ENCODE results near the gene U2AF2.

Gene U2AF2

DNA sequence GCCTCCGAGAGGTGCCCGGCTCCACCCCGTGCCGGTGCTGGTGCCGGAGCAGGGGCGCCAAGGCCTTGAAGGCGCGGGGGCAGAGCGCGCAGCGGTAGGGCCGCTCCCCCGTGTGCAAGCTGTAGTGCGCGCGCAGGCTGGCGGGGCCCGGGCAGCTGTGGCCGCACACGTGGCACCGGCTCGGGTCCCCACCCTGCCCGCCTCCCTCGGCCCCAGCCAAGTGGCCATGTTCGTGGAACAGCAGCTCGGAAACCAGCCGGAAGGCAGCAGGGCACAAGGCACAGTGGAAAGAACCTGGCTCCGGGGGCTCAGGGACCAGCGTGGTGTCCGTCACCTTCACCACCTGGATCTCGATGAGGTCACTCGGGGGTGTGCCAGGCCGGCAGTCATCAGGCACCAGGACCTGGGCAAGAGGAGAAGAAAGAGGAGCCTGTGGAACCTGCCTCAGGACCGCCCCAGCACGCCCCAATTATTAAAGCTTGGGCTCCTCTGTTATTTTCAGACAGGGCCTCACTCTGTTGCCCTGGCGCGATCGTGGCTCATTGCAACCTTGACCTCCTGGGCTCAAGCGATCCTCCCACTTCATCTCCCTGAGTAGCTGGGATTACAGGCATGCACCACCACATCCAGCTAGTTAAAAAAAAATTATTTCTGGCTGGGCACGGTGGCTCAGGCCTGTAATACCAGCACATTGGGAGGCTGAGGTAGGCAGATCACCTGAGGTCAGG is 32.4 kb upstream of the U2AF2 start:
- no peak for DNase-seq

DNA sequence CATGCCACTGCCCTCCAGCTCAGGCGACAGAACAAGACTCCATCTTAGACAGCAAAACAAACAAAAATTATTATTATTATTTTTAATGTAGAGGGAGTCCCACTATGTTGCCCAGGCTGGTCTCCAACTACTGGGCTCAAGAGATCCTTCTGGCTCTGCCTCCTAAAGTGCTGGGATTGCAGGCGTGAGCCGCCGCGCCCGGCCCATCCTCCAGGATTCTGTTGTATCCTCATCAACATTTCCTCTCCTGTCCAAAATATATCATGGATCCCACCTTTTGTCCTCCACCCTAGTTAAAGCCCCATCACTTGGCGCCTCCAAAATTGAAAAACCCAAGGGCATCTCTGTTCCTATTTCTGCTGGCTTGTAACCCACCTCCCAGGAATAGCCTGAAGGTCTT is 31.7 kb upstream of the U2AF2 start:
- no peak for DNase-seq

DNA sequence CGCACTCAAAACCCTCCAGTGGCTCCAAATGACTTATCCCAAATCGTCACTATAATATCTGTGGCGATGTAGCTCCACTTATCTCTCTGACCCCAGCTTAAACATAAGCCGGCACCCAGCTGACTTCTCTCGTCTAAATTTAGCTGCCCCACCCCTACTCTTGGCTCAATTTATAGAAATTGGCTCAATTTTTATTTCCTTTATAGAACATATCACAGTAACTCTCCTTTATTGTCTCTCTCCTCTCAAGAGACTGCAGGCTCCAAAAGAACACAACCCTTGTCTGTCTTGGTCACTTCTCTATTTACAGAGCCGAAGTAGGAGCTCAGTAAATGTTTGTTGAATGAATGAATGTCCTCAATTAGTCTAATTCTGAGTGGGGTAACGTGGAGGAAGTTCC is 31.3 kb upstream of the U2AF2 start:
- DNase-seq, result no peak

DNA sequence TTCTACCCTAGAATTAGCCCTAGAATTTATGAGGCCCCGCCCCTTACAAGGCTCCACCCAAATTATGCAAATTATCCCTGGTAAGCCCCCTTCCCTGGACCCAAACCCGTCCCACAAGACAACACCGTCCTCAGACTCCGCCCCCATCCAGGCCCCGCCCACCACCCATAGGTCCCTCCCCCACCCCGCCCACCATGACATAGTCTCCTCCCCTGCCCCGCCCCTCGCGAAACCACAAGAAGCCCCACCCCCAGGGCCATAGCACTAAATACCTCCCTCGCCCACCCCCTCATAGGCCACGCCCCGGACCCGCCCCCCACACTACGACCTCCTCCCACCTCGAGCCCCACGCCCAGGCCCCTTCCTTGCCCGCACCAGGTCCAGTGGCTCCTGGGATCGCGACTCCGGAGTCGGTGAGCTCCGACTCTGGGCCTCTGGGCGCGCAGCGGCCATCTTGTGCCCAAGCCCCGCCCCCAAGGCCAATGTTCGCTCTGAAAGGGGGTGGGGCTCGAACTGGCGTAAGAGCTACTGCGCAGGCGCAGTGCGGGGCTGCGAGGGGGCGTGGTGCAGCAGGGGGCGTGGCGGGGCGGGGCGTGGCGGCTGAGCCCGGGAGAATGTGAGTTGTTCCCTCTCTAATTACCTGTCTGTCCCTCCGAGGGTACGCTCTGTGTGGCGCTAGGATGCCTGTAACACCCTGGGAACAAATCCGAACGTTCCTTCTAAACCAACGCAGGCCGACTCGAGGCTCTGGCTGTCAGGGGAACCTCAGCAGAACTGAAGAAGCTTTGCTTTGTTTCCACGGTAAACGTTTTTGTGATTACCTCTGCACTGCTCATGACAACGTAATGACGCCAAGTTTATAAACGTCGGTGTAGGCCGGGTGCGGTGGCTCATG is 30.5 kb upstream of the U2AF2 start, which contains the start of gene ZNF784:
TSS of gene ZNF784 (minus strand) at position 458 of the 895 bp plus-strand sequence. CDS start at position 453, 5 bp downstream.
- DNase-seq, result peak; percentile 91

DNA sequence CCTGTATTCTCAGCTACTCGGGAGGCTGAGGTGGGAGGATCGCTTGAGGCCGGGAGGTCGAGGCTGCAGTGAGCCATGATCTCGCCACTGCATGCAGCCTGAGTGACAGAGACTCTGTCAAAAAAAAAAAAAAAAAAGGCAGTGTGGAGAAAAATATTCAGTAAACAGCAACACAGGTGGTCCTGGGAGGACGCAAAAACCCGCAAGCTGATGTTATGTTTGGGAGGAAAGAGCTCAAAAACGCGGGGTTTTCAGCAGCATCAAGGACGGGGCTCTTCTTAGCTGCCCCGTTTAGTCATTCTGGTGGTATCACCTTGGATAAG is 29.9 kb upstream of the U2AF2 start:
- no peak for DNase-seq

DNA sequence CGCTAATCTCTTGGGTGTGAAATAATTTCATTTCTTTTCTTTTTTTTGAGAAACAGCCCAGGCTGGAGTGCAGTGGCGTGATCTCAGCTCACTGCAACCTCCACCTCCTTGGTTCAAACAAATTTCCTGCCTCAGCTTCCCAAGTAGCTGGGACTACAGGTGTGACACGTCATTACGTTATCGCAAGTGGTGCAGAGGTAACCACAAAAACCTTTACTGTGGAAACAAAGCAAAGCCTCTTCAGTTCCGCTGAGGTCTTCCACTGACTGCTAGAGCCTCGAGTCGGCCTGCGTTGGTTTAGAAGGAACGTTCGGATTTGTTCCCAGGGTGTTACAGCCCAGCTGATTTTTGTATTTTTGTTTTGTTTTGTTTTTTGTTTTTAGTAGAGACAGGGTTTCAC is 28.5 kb upstream of the U2AF2 start:
- no peak for DNase-seq

DNA sequence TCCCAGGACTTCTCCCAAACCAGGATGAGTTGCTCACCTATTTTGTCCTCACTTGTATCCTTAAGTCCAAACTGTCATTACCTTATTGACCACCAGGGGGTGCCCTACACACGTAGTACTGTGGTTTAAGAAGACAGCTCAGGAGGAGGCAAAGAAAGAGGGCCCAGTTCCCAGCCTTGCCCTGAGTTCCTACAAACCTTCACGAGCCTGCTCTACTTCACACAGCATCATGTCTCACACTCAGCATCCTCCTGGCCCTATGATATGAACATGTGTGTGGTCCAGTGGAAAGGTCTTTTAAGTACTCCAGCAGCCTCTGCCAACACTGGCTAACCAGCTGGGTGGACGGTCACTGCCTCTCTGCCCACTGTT is 22.4 kb upstream of the U2AF2 start:
- peak; percentile 90 for DNase-seq

DNA sequence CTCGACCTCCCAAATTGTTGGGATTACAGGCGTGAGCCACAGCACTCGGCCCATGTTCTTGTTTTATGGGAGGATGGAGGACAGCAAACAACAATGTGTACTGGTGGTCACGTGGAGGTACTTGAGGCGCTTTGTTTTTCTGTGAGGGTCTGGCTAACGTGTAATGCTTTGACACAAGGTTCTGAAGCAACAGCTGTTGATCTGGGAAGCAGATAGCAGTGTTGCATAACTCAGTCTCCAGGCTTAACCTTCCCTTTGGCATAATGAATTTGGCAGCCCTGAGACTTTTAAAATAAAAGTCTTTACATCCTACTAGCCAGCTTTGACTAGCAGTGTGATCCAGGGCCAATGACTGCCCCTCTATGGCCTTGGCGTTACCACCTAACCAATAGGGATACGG is 21.0 kb upstream of the U2AF2 start:
- no peak for DNase-seq

DNA sequence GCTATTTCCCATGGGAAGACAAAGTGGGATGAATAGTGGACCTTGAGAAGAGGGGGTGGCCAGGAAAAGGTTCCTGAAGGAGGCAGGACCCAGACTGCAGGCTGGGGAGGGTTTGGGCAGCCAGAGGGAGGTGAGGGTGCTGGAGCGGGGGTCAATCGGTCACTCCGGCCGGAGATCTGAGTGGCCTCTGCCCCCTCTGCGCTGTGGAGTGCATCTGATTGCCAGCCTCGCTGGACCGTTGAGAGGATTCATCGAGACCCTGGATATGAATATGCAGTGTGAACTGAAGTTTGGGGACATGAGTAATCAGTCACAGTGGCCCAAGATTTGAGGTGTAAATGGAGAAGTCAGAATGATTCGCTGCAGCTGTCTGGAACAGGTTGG is 19.5 kb upstream of the U2AF2 start:
- no peak for DNase-seq

DNA sequence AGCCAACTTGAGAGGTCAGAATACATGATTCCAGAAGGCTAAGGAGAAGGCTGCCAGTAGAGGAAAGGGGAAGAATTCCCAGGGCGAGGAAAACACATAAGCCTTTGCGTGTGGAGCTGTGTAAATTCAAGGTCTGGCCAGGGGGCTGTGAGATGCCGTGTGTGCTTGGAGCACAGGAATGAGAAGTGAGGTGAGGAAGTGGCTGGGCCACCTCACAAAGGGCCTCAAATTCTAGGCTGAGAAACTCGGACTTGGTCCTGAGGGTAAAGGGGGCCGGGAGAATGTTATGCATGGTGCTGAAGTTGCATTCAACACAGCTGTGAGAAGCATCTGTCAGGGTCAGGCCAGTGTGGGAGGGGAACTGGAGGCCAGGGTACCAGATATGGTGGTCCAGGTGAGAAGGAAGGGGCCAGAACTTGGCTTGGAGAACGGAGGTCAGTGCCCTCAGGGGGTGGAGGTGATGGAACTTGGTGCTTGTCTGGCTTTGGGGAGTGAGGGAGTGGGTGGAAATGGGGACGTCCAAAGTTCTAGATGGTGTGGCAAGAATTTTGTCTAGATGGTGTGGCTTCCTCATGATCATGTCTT is 18.9 kb upstream of the U2AF2 start:
- no peak for DNase-seq

DNA sequence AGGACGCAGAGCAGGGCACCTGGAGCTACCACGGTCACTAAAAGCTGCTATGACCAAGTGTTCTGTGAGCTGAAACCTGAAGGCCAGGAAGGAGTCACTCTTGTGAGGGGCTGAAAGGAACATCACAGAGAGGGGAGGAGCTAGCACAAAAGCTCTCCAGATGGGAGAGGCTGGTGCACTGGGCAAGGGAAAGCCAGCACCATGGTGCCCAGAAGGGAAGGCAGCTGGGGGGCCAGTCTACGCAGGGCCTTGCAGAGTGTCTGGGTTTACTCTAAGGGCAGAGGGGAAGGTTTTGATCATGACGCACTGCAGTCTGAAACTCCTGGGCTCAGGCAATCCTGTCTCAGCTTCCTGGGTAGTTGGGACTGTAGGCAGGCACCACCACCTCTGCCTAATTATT is 18.1 kb upstream of the U2AF2 start:
- DNase-seq, result no peak

DNA sequence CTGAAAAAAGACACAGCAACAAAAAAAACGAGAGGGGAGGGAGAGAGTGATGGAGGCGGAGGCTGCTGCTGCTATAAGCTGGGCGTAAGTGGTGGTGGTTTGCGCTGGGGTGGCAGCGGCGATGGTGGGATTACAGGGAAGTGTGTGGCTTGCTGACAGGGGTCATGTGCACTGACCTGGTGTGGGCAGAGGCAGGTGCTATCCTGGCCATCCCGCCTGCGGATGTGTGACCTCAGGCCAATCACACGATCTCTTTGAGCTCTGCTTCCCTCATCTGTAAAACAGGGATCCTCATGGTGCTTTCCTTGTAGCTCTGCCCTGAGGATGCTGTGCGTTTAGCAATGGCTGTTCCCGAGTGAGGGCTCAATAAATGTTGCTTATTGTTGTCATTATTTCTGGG is 17.3 kb upstream of the U2AF2 start:
- no peak for DNase-seq

DNA sequence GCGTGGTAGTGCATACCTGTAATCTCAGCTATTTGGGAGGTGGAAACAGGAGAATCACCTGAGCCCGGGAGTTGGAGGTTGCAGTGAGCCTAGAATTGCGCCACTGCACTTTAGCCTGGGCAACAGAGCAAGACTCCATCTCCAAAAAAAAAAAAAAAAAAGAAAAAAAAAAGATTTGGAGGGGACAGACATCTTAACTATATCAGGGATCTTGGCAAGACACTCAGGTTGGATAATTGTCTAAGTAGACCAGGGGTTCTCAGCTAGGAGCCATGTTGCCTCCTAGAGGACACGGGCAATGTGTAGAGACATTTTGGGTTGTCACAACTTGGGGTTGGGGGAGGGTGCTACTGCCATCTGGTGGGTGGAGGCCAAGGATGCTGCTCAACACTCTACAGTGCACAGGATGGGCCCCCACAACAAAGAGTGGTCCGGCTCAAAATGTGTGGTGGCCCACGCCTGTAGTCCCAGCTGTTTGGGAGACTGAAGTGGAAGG is 15.9 kb upstream of the U2AF2 start:
- DNase-seq, result no peak

DNA sequence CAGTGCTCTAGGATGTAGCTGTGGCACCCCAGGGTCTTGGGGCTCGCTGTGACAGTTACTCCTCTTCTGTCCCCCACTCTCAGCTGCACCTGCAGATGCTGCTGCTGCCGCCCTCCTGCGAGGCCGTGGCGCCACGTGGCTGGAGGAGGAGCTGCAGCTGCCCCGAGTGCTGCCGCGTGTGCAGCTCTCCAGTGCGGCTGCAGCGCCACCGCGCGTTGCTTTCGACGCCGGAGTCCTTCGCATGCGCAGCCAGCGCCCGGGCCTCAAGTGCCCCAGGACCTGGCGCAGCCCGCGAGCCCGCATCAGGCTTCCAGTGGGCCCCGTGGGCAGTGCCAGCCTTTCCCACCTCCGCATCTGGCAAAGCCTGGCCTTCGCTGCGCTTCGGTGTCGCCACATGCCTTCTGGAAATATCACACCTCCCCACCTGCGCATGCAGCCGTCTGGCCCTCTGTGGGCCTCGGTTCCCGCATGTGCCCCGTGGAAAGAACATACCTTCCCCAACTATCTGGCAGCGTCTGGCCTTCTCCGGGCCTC is 14.7 kb upstream of the U2AF2 start:
- peak; percentile 11 for DNase-seq

DNA sequence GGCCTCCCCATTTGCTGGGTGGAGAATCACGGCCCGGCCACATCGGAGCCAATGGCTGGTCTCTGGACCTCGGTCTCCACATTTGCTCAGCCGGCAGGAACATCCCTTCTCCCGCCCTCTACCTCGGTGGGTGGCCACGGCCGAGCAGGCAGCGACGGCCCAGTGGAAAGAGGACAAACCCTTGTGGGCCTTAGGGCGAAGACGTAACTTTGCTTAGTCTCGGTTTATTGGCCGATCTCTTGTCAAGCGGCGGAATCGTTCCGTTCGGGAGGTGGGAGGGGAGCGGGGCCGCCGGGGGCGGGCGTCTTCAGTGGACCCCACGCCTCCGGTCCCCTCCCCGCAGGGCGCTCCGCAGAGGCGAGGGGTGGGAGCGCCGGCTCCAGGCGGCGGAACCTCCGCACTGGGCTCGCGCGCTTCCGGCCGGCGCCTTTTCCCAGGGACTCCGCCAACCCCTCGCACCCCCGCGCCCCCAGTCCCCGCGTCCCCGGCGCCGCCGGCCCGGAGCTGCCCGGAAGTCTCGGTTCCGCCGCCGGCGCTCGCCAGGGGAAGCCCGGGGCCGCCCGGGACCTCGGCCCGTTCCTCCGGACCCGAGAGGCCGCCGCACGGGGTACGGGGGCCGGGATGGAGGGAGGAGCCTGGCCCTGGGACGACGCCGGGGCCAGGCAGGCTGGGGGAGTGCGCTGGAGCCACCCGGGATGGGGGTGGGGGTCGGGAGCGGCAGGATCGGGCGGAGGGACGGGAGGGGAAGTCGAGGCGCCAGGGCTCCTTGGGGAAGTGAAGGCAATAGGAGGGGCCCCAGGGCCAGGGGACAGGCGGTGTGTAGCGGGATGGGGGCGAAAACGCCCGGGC is 14.0 kb upstream of the U2AF2 start, which contains the start of gene ZNF580:
TSS of gene ZNF580 (plus strand) at position 426 of the 849 bp plus-strand sequence. CDS start 1,507 bp downstream, outside the sequence.
- peak; percentile 51 for DNase-seq

DNA sequence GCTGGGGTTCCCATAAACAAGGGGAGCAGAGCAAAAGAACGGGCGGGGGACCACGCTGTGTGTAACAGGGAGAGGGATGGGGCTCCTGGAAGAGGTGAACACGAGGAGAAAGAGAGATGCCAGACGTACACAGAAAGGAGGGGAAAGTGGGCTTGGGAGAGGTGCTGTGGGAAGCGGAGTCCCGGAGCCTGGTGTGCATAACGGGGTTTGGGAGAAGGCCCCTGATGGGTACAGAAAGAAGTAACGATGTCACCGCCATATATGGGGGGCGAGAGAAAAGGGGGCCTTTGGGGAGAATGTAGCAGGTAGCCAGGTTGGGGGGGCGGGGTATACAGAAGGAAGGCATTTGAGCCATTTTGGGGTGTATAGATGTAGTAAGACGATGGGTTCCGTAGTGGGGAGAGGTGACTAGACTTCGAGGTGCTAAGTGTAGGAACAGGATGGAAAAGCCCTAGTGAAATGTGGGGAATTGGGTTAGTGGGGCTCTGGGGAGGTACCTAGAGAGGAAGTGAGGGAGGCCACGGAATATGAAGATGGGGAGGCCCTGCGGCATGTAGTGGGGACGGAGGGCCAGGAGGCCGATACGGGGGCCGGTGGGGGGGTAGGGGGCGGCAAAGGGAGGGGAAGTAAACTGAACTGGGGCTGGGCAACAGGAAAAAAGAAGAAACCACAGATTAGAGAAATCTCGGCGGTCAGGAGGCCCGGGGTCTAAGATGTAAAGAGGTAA is 13.2 kb upstream of the U2AF2 start:
- DNase-seq, result no peak

DNA sequence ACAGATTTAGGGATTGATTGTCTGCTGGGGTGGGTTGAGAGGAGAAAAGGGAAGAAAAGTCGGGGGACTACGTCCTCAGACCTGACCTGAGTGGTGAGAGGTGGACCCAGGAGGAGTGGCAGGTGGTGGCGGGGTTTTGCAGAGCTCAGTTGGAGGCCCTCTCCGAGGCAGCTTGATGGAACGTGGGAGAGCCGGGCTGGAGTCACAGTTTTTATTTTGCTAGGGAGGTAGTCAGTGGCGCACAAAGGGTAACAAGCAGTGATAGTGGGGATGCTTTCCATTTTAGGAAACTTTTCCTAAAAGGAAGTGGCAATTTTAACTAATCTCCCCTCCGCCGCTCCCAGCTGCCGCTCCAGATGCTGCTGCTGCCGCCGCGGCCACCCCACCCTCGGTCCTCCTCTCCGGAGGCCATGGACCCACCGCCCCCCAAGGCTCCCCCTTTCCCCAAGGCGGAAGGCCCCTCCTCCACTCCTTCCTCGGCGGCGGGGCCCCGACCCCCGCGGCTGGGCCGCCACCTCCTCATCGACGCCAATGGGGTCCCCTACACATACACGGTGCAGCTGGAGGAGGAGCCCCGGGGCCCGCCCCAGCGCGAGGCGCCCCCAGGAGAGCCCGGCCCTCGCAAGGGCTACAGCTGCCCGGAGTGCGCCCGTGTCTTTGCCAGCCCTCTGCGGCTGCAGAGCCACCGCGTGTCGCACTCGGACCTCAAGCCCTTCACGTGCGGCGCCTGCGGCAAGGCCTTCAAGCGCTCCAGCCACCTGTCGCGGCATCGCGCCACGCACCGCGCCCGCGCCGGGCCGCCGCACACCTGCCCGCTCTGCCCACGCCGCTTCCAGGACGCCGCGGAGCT is 12.5 kb upstream of the U2AF2 start:
- DNase-seq, result no peak

DNA sequence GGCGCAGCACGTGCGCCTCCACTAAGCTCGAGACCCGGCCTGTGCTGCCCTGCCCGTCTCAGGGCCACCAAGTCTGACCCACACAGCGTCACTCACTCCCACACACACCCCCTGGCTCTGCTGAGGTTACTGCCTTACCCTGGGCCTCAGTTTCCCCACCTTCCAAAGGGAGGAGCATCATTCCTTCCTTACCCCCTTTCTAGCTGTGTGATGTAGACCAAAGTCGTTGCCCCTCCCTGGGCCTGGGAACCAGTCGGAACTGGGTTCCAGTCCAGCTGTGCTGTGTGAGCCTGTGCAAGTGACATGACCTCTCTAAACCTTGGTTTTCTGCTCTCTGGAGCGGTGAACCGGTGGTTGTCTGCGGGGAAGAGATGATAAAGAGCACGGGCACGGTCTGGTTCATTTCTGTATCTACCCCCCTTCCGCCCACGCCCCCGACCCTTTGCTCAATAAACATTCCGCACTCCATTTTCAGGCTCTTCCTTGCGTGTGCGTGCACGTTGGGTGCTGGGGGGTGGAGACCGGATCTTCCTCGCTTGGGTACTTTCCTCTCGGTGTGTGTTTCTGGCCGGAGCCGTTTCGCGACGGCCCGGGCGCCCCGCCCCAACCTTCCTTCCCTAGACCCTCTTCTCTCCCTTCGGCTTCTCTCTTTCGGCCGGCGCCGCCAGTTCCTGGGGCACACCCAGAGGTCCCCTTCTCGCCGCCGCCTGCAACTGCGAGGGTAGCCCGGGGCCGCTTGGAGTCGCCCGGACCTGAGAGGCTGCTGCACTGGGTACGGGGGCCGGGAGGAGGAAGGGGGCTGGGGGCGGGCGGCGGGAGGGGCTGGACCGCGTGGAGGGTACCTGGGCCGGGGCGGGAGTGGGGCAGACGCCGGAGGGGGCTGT is 11.6 kb upstream of the U2AF2 start, which contains the start of gene ZNF581:
TSS of gene ZNF581 (plus strand) at position 647 of the 884 bp plus-strand sequence. CDS start 923 bp downstream, outside the sequence.
- DNase-seq, result peak; percentile 31

DNA sequence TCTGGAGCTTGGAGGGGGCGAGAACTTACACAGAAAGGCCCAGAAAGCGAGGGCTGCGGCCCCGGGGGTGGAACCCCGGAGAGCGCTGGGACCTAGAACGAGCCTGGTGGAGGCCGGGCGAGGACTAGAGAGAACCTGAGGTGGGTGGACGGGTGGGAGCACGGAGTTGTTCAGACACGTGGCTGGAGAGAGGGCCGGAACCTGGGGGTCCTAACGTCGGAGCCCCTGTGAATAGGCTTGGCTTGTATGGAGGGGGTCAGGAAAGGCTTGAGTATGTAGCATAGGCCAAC is 11.0 kb upstream of the U2AF2 start:
- DNase-seq, result no peak
